Measurements from ENCODE around the gene STXBP5L.
"Not testable (repeated sequence)": the region's sequence is repeated elsewhere in the genome, so short reads cannot be mapped to it uniquely, and the experiment has no call there.

Gene STXBP5L

GRCh38 chr3:121202573-121202972, 294.6 kb downstream of the STXBP5L start:
- TF ChIP-seq, protein P1, sequence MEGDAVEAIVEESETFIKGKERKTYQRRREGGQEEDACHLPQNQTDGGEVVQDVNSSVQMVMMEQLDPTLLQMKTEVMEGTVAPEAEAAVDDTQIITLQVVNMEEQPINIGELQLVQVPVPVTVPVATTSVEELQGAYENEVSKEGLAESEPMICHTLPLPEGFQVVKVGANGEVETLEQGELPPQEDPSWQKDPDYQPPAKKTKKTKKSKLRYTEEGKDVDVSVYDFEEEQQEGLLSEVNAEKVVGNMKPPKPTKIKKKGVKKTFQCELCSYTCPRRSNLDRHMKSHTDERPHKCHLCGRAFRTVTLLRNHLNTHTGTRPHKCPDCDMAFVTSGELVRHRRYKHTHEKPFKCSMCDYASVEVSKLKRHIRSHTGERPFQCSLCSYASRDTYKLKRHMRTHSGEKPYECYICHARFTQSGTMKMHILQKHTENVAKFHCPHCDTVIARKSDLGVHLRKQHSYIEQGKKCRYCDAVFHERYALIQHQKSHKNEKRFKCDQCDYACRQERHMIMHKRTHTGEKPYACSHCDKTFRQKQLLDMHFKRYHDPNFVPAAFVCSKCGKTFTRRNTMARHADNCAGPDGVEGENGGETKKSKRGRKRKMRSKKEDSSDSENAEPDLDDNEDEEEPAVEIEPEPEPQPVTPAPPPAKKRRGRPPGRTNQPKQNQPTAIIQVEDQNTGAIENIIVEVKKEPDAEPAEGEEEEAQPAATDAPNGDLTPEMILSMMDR (IDR thresholded peaks at IDR 0.05; ENCODE audit: low read depth, low read length) = no peak
- no peak for TF ChIP-seq POLR2A (IDR thresholded peaks at IDR 0.05; ENCODE audit: extremely low read depth, insufficient read length)
- DNase-seq (ENCODE audit: low read depth) = no peak
- no peak overlapping the region for H3K4me3 ChIP-seq (ENCODE audit: low read depth, low read length)

DNA sequence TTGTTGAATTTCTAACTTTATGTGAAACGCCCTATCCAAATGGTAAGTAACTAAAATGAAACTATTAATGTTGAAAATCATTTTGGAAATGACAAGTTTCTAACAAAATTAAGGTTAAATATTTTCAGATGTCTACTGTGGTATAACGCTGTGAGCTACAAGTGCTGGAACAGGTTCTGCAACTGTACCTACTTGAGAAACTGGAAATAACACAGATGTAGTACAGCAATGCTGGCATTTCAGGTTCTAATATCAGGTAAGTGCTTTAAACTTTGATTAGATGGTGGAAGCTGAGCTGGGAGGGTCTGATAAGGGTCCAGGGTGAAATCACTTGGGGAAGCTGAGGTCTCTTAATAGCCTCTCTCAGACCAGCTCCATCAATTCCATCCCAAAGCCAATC, 315.1 kb downstream of the STXBP5L start:
- no peak for DNase-seq (ENCODE audit: low read depth)
- no peak overlapping the region for H3K4me3 ChIP-seq (ENCODE audit: low read depth, low read length)
- TF ChIP-seq MYC (IDR thresholded peaks at IDR 0.05; ENCODE audit: low read depth, low read length) (no peak), MAX (IDR thresholded peaks at IDR 0.05; ENCODE audit: low read depth, low read length) (no peak)

- no peak overlapping the region for H3K4me3 ChIP-seq (ENCODE audit: low read depth, low read length)
- TF ChIP-seq, protein P1 (IDR thresholded peaks at IDR 0.05; ENCODE audit: low read depth, low read length) = no peak
- TF ChIP-seq MYC (IDR thresholded peaks at IDR 0.05; ENCODE audit: low read depth, low read length) = no peak
- TF ChIP-seq MAX (IDR thresholded peaks at IDR 0.05; ENCODE audit: low read depth, low read length) = no peak
- TF ChIP-seq POLR2A (IDR thresholded peaks at IDR 0.05; ENCODE audit: extremely low read depth, insufficient read length) = no peak
- peak; percentile 19 for DNase-seq (ENCODE audit: low read depth)
Measured at GRCh38 chr3:121228971-121229370, 321.0 kb downstream of the STXBP5L start.

- H3K4me3 ChIP-seq (ENCODE audit: low read depth, low read length); DNase-seq (ENCODE audit: low read depth): not testable (repeated sequence)
Measured at GRCh38 chr3:121230194-121230593, 322.2 kb downstream of the STXBP5L start.

DNA sequence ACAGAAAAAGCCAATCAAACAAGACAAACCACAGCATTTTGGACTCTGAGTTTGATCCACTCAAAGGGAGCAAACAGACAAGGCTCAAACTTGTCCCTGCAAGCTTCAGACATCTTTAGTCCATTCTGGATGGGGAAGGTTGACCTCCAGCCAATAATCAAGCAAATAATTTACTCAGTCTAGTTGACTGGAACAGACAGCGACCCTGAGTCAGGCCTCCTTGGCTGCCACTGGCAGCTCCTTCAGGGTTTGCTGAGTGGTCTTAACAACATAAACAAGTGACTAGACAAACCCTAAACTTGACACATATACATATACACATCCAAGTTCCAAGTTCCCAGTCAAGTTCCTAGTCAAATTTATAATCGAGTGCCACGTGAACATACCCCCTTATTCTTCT, 323.9 kb downstream of the STXBP5L start:
- TF ChIP-seq MAX (IDR thresholded peaks at IDR 0.05; ENCODE audit: low read depth, low read length) = no peak
- TF ChIP-seq, protein P1 (IDR thresholded peaks at IDR 0.05; ENCODE audit: low read depth, low read length) = no peak
- no peak for TF ChIP-seq POLR2A (IDR thresholded peaks at IDR 0.05; ENCODE audit: extremely low read depth, insufficient read length)
- no peak for TF ChIP-seq MYC (IDR thresholded peaks at IDR 0.05; ENCODE audit: low read depth, low read length)
- no peak for DNase-seq (ENCODE audit: low read depth)
- H3K4me3 ChIP-seq (ENCODE audit: low read depth, low read length) = no peak overlapping the region

GRCh38 chr3:121232309-121233225, 324.6 kb downstream of the STXBP5L start:
- no peak for DNase-seq (ENCODE audit: low read depth)
- TF ChIP-seq, protein P1 (IDR thresholded peaks at IDR 0.05; ENCODE audit: low read depth, low read length) = no peak
- TF ChIP-seq MAX (IDR thresholded peaks at IDR 0.05; ENCODE audit: low read depth, low read length) = no peak
- TF ChIP-seq POLR2A (IDR thresholded peaks at IDR 0.05; ENCODE audit: extremely low read depth, insufficient read length) = no peak
- no peak for TF ChIP-seq MYC (IDR thresholded peaks at IDR 0.05; ENCODE audit: low read depth, low read length)
- H3K4me3 ChIP-seq (ENCODE audit: low read depth, low read length) = no peak overlapping the region

GRCh38 chr3:121243208-121243607, 335.2 kb downstream of the STXBP5L start:
- H3K4me3 ChIP-seq (ENCODE audit: low read depth, low read length) = no peak overlapping the region
- TF ChIP-seq, protein P1 (IDR thresholded peaks at IDR 0.05; ENCODE audit: low read depth, low read length) = no peak
- no peak for TF ChIP-seq MYC (IDR thresholded peaks at IDR 0.05; ENCODE audit: low read depth, low read length)
- no peak for TF ChIP-seq POLR2A (IDR thresholded peaks at IDR 0.05; ENCODE audit: extremely low read depth, insufficient read length)
- TF ChIP-seq MAX (IDR thresholded peaks at IDR 0.05; ENCODE audit: low read depth, low read length) = no peak
- DNase-seq (ENCODE audit: low read depth) = no peak

Measured in NB4 (cell line).